ENCODE measurements around the gene RDX.

DNA sequence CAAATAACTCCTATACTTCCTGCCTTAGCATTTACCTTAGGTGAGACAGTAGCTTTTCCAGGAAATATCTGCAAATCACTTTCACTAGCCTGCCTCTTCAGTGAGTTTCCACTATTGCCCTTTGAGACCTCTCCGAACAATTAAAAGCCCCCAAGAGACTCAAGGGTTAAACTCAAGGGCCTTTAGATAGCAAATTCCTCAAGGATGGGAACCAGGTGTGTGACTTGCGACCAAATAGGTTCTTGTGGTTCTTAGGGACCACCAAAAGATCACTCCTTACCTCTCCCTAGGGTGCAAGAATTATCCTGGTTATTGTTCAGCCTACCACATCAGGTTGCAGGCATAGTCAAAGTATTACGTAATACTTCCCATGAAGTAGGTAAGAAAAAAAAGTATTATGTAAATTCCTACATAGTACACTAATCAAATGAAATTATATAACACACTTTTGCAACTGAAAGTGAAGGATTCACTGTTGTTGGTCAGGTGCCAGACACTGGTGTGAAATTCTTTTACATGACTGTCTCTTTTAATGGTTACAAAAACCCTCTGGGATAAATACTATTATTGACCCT is 1.4 kb upstream of the RDX start:
- TF ChIP-seq, protein P1, sequence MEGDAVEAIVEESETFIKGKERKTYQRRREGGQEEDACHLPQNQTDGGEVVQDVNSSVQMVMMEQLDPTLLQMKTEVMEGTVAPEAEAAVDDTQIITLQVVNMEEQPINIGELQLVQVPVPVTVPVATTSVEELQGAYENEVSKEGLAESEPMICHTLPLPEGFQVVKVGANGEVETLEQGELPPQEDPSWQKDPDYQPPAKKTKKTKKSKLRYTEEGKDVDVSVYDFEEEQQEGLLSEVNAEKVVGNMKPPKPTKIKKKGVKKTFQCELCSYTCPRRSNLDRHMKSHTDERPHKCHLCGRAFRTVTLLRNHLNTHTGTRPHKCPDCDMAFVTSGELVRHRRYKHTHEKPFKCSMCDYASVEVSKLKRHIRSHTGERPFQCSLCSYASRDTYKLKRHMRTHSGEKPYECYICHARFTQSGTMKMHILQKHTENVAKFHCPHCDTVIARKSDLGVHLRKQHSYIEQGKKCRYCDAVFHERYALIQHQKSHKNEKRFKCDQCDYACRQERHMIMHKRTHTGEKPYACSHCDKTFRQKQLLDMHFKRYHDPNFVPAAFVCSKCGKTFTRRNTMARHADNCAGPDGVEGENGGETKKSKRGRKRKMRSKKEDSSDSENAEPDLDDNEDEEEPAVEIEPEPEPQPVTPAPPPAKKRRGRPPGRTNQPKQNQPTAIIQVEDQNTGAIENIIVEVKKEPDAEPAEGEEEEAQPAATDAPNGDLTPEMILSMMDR (IDR thresholded peaks at IDR 0.05), result no peak
- no peak for TF ChIP-seq POLR2A (IDR thresholded peaks at IDR 0.05)

Measured in esophagus squamous epithelium (tissue), 4 donors.